Caco-2 (cell line): ENCODE data around the gene CLTB. TPM values are rescaled to one million over a fixed set of nuclear protein-coding genes. Genes with fewer than 3 reads are reported as not detected.
A peak's percentile ranks its signal among the peaks of the same experiment; 100 is the strongest.

Source experiments
- BruUV-seq: library from RNA; stranded (reverse); fragments of 400-500 nt; replicated peaks from 2 replicates; lab custom pipeline; 2021; lab: Mats Ljungman, UMichigan
- CTCF ChIA-PET: fragments of 300-600 bp; sonication (Branson Sonifier 250); formaldehyde crosslinking; loops from one replicate; lab custom pipeline; 2022; ENCODE audit warnings: antibody characterized with exemption; lab: Charles Lee
- POLR2A ChIA-PET: fragments of 300-600 bp; sonication (Branson Sonifier 250); formaldehyde crosslinking; loops from one replicate; lab custom pipeline; 2022; ENCODE audit warnings: antibody characterized with exemption; lab: Charles Lee
- DNase-seq, 2 experiments: peaks; one replicate each; pipeline versions ENCODE4 v3.0.0 to v3.0.0-alpha.2; 2020 to 2022
- H3K27me3 ChIP-seq: replicated peaks from 2 replicates; pipeline ENCODE4 v1.6.0; 2011; ENCODE audit warnings: low read length; ENCODE audit not compliant: control insufficient read depth, insufficient read depth
- H3K36me3 ChIP-seq: 2 replicates; pipeline ENCODE4 v1.5.1; 2011; ENCODE audit warnings: low read length; ENCODE audit not compliant: control insufficient read depth, insufficient read depth
- H3K4me1 ChIP-seq: fragments of 250-450 bp; sonication (Bioruptor Pico); 2 replicates; pipeline ENCODE4 v1.5.1; 2020; ENCODE audit warnings: mild to moderate bottlenecking
- H3K4me3 ChIP-seq: 2 replicates; pipeline ENCODE4 v1.5.1; 2011; ENCODE audit warnings: low read depth, mild to moderate bottlenecking, control low read depth, low read length
- H3K9me3 ChIP-seq: fragments of 250-450 bp; sonication (Bioruptor Pico); 2 replicates; pipeline ENCODE4 v1.5.1; 2020; ENCODE audit warnings: mild to moderate bottlenecking, moderate library complexity
- H3K27ac Mint-ChIP-seq: one replicate; pipeline ENCODE4 v1.8.0; 2022; ENCODE audit warnings: mixed read lengths; ENCODE audit not compliant: unreplicated experiment
- H3K27me3 Mint-ChIP-seq: one replicate; pipeline ENCODE4 v1.8.0; 2022; ENCODE audit warnings: mixed read lengths; ENCODE audit not compliant: insufficient read depth, unreplicated experiment
- H3K36me3 Mint-ChIP-seq: one replicate; pipeline ENCODE4 v1.8.0; 2022; ENCODE audit warnings: mild to moderate bottlenecking, mixed read lengths; ENCODE audit not compliant: insufficient read depth, unreplicated experiment
- H3K4me1 Mint-ChIP-seq: one replicate; pipeline ENCODE4 v1.8.0; 2022; ENCODE audit warnings: low read depth, mixed read lengths; ENCODE audit not compliant: unreplicated experiment
- H3K4me3 Mint-ChIP-seq: one replicate; pipeline ENCODE4 v1.8.0; 2022; ENCODE audit warnings: mild to moderate bottlenecking, moderate library complexity, mixed read lengths; ENCODE audit not compliant: unreplicated experiment
- H3K9me3 Mint-ChIP-seq: one replicate; pipeline ENCODE4 v1.8.0; 2022; ENCODE audit warnings: mixed read lengths; ENCODE audit not compliant: unreplicated experiment
- CTCF ChIP-seq, 2 experiments: fragments of 200-600 bp in 1 of 2; IDR thresholded peaks; 1 replicate in 1 of 2; 2 replicates in 1 of 2; pipeline versions ENCODE4 v1.5.1 to v1.8.0; 2011 to 2022; ENCODE audit warnings: antibody characterized with exemption in 1 of 2, control low read depth in 1 of 2, inconsistent platforms in 1 of 2, low read depth in 1 of 2, low read length in 1 of 2, mild to moderate bottlenecking in 1 of 2, moderate library complexity in 1 of 2; ENCODE audit not compliant: insufficient read depth in 1 of 2, severe bottlenecking in 1 of 2, unreplicated experiment in 1 of 2
- intact Hi-C: fragments of 100-400 bp; cut with micrococcal nuclease; formaldehyde crosslinking; loops from one replicate; pipeline ENCODE4 v1.10.0; 2022; ENCODE audit not compliant: unreplicated experiment
- total RNA-seq: library from RNA; stranded (reverse); gene quantifications from 2 replicates; pipeline ENCODE4 v1.2.3, GENCODE V29; 2022

CLTB gene
- total RNA-seq, 1 experiment from 2014 or later: 78.9 TPM

GRCh38 chr5:176407456-176408251 is 8.7 kb downstream of the CLTB start:
- Histone ChIP-seq H3K9me3 (no peaks in the 10 kb centered on the region), H3K4me1 (no peaks in the 10 kb centered on the region), H3K27me3 (no peaks in the 10 kb centered on the region), H3K4me3 (no peak overlapping the region), H3K36me3 (no peaks in the 10 kb centered on the region)
- no TSS peak for BruUV-seq
- Mint-ChIP-seq H3K4me3 (no peak overlapping the region), H3K27ac (no peak overlapping the region), H3K36me3 (peaks cover 40% of the 10 kb centered on the region), H3K4me1 (peaks cover 9% of the 10 kb centered on the region), H3K9me3 (no peaks in the 10 kb centered on the region), H3K27me3 (no peaks in the 10 kb centered on the region)
- DNase-seq: no peak
- ChIA-PET CTCF (no interaction called here), POLR2A (no interaction called here)
- intact Hi-C loops: no loop called here
- no peak for TF ChIP-seq CTCF (IDR thresholded peaks at IDR 0.05; ENCODE audit: insufficient read depth in 1 of 2, low read depth in 1 of 2, low read length in 1 of 2, severe bottlenecking in 1 of 2, unreplicated experiment in 1 of 2)

- Histone ChIP-seq H3K27me3 (no peaks in the 10 kb centered on the region), H3K9me3 (no peaks in the 10 kb centered on the region), H3K4me1 (no peaks in the 10 kb centered on the region), H3K36me3 (no peaks in the 10 kb centered on the region), H3K4me3 (no peak overlapping the region)
- Mint-ChIP-seq H3K4me3 (no peak overlapping the region), H3K9me3 (no peaks in the 10 kb centered on the region), H3K4me1 (peaks cover 9% of the 10 kb centered on the region), H3K27ac (no peak overlapping the region), H3K36me3 (peaks cover 40% of the 10 kb centered on the region), H3K27me3 (no peaks in the 10 kb centered on the region)
- DNase-seq: no peak
- BruUV-seq: no TSS peak
- CTCF ChIA-PET: interaction anchor here (0.6 kb wide), 1 partner anchor 38 kb away, joined by 3 read pairs; no protein-coding TSS in a partner anchor
- POLR2A ChIA-PET: interaction anchor here (0.6 kb wide), 1 partner anchor 131 kb away, joined by 4 read pairs; the partner anchor contains the start of gene RNF44
- TF ChIP-seq CTCF (IDR thresholded peaks at IDR 0.05; ENCODE audit: insufficient read depth in 1 of 2, low read depth in 1 of 2, low read length in 1 of 2, severe bottlenecking in 1 of 2, unreplicated experiment in 1 of 2): no peak
- intact Hi-C loops: no loop called here
Measured at GRCh38 chr5:176406436-176407052, 9.8 kb downstream of the CLTB start.

- BruUV-seq: no TSS peak
Measured at GRCh38 chr5:176405656-176406435, 10.5 kb downstream of the CLTB start.

More at GRCh38 chr5:176405656-176406435, 10.5 kb downstream of the CLTB start:
- Histone ChIP-seq H3K4me1 (no peaks in the 10 kb centered on the region), H3K36me3 (no peaks in the 10 kb centered on the region), H3K4me3 (no peak overlapping the region), H3K27me3 (no peaks in the 10 kb centered on the region), H3K9me3 (no peaks in the 10 kb centered on the region)
- peak in 1 of 2 experiments; percentile 17 for TF ChIP-seq CTCF (IDR thresholded peaks at IDR 0.05; ENCODE audit: insufficient read depth in 1 of 2, low read depth in 1 of 2, low read length in 1 of 2, severe bottlenecking in 1 of 2, unreplicated experiment in 1 of 2)
- Mint-ChIP-seq H3K27me3 (no peaks in the 10 kb centered on the region), H3K36me3 (peaks cover 39% of the 10 kb centered on the region), H3K4me1 (peaks cover 7% of the 10 kb centered on the region), H3K27ac (no peak overlapping the region), H3K4me3 (no peak overlapping the region), H3K9me3 (no peaks in the 10 kb centered on the region)
- intact Hi-C loops: no loop called here
- CTCF ChIA-PET: interaction anchor here (0.6 to 1.0 kb wide), 3 partner anchors 37 to 148 kb away, joined by 3 to 7 read pairs (median 4); no protein-coding TSS in a partner anchor
- POLR2A ChIA-PET: interaction anchor here (0.6 kb wide), 1 partner anchor 14 kb away, joined by 4 read pairs; no protein-coding TSS in a partner anchor
- DNase-seq: peak in 1 of 2 experiments; percentile 30
